NK-92 treated with Interleukin-12 subunit alpha and Interleukin-12 subunit beta, amount 100 ng/mL, for 24 hours (cell line): ENCODE results near the gene GRIK4.

Experiments
- DNase-seq: peaks from one replicate; lab custom pipeline; 2025; lab: John Stamatoyannopoulos, UW

GRIK4 gene

GRCh38 chr11:120525261-120526171 lies 14.0 kb downstream of the GRIK4 start:
- no peak for DNase-seq

- no peak for DNase-seq
Observed at GRCh38 chr11:120526241-120526640, 14.7 kb downstream of the GRIK4 start.

DNA sequence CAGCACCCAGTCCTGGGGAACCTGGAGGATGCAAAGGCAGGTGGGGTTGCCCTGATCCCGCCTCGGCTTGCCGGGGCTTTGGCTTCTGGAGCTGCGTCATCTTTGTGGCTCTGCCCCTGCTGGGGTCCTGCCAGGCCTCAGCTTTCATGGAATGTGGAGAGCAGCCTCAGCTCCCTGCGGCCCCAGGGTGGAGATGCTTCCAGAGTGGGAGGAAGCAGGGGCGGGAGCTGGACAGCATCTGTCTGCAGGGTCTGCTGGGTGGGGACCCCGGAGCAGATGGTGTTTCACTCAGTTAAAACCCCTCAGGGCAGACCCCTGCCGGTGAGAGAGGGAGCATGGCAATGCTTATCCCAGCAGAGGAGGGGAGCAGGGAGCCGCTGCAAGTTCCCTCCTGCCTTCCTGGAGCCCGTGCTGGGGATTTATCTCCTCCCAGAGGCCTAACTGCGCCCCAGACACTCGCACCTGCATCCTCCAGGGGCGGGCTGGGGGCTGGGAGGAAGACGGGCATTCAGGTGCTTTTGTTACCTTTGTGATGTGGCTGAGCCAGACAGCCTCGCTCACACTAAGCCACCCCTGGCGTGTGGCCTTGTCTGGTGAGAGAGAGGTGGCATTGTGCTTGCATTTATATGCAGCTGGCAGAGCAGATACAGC lies 15.7 kb downstream of the GRIK4 start:
- DNase-seq = no peak

- DNase-seq = no peak
Observed at GRCh38 chr11:120528749-120529148, 17.2 kb downstream of the GRIK4 start.

- no peak for DNase-seq
Observed at GRCh38 chr11:120529214-120529613, 17.7 kb downstream of the GRIK4 start.

- DNase-seq = no peak
Observed at GRCh38 chr11:120529911-120530310, 18.4 kb downstream of the GRIK4 start.

DNA sequence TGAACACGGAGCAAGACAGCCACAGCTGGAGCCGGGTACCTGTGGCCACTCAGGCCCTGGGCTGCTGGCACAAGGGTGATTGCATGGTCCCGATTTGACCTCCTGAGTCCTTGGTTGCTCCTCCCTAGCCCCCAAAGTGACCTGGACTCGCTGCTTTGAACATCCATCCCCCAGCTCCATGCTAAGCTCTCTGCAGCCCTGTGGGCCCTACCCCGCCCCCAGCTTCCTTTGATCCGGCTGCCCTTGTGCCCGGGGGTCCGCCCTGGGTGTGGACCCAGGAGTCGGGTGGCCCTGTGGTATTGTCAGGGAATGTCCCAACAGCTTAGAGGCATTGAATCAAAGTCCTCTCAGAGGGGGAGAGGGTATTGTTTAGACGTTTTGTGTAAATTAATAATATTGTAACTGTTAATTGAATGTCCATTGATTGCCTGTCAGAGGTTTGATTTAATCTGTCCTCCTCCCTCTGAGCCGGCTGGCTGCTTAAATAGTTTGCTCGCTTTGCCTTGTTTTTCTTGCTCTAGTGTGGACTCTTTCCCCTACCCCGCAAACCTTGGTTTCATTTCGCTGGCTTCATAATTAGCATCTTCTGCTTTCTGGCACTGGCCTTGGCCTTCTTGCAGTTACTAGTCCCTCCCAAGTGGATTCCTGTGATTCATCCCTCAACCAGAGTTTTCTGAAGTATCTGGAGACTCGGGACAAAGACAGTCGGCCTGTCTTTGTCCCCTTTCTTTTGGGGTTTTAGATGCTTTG lies 20.7 kb downstream of the GRIK4 start:
- DNase-seq = no peak

- DNase-seq = no peak
Observed at GRCh38 chr11:120532832-120533196, 21.3 kb downstream of the GRIK4 start.

GRCh38 chr11:120536091-120536796 lies 24.7 kb downstream of the GRIK4 start:
- no peak for DNase-seq

DNA sequence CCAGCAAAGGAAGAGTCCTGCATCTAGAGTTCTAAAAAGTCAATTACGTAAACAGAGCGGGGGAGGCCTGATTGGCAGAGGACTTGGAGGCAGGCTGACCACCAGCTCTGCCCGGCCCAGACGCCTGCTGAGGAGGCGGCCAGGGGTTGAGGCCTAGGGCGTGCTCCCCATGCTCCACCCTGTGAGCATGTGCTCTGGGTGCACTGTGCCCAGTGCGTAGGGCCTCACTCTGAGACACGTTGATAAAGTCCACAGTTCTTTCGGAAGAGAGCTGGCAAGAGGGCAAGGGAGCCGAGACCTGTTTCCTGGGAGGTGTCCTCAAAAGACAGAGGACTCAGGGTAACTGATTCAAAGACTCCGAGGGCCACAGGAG lies 25.2 kb downstream of the GRIK4 start:
- no peak for DNase-seq

GRCh38 chr11:120537996-120538395 lies 26.4 kb downstream of the GRIK4 start:
- DNase-seq = no peak

DNA sequence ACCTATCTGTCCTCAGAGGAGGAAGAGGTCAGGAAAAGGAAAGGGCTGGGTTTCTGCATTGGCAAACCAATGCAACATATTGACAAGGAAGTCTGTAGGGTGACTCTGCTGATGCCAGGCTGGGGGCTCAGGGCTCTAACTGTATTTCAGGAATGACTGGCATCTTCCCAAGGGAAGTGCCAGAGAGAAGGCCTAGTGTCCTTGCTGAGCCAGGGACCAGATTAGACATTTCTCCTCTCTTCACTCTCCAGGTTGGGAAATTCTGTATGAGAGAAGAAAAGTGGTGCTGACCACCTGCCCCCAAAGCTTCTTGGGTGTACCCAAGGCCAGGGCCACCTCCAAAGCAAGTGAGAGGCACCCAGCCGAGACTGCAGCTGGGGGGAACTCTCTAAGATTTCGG lies 27.2 kb downstream of the GRIK4 start:
- DNase-seq = no peak

GRCh38 chr11:120539667-120540369 lies 28.3 kb downstream of the GRIK4 start:
- DNase-seq = no peak

GRCh38 chr11:120540744-120541465 lies 29.4 kb downstream of the GRIK4 start:
- no peak for DNase-seq

GRCh38 chr11:120543521-120544215 lies 32.1 kb downstream of the GRIK4 start:
- no peak for DNase-seq

DNA sequence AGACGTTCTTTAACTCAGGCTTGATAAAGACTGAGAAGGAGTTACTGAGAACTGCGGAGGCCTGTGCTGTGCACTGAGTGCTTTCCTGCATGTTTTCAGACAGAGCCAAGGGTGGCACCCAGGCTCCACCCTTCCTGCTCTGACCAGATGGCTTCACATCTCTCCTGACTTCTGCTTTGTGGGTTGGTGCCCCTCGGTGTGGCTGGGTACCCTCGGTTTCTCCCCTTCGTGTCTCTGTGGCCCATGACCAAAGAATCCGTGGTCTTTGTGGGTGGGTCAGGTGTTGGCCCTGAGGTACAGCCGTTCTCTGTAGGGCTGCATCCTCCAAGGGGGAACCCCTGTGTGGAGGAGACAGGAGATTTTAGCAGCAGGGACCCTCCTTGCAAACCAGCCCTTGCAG lies 34.3 kb downstream of the GRIK4 start:
- DNase-seq = no peak

- DNase-seq = no peak
Observed at GRCh38 chr11:120546312-120547205, 35.0 kb downstream of the GRIK4 start.

GRCh38 chr11:120547316-120547715 lies 35.8 kb downstream of the GRIK4 start:
- no peak for DNase-seq
